Esophagus muscularis mucosa (tissue), 4 donors: ENCODE data around the gene SULT1A2. TPM values are rescaled to one million over a fixed set of nuclear protein-coding genes. Genes with fewer than 3 reads are reported as not detected.
"Not testable (repeated sequence)": the region's sequence is repeated elsewhere in the genome, so short reads cannot be mapped to it uniquely, and the experiment has no call there.

Experiments used
- DNase-seq: peaks from one replicate; pipeline ENCODE4 v3.0.0-alpha.2; 2017; ENCODE audit errors: extremely low spot score
- H3K27ac ChIP-seq, 4 donors: fragments of 200-600 bp; sonication (generic); replicated peaks in 1 of 4; 1 replicate in 3 of 4; 2 replicates in 1 of 4; pipeline ENCODE4 v1.5.1; 2016 to 2019; ENCODE audit warnings: mild to moderate bottlenecking in 1 of 4
- H3K27me3 ChIP-seq, 4 donors: fragments of 200-600 bp; sonication (generic); one replicate each; pipeline versions ENCODE4 v1.5.1 to v1.6.0; 2016 to 2019
- H3K36me3 ChIP-seq, 4 donors: fragments of 200-600 bp; sonication (generic); one replicate each; pipeline ENCODE4 v1.5.1; 2016 to 2019
- H3K4me1 ChIP-seq, 4 donors: fragments of 200-600 bp; sonication (generic); one replicate each; pipeline ENCODE4 v1.5.1; 2016 to 2019
- H3K4me3 ChIP-seq, 4 donors: fragments of 200-600 bp; sonication (generic); 1 replicate in 2 of 4; 2 replicates in 2 of 4; pipeline ENCODE4 v1.5.1; 2016 to 2019; ENCODE audit warnings: mild to moderate bottlenecking in 4 of 4, moderate library complexity in 1 of 4
- H3K9me3 ChIP-seq, 4 donors: fragments of 200-600 bp; sonication (generic); 1 replicate in 3 of 4; 2 replicates in 1 of 4; pipeline ENCODE4 v1.5.1; 2016 to 2019
- CTCF ChIP-seq, 3 experiments: fragments of 200-600 bp in 2 of 3; fragments of 450-650 bp in 1 of 3; sonication (generic) in 2 of 3; IDR thresholded peaks; one replicate each; pipeline ENCODE4 v1.5.1; 2017 to 2019; ENCODE audit warnings: antibody characterized with exemption in 3 of 3, mild to moderate bottlenecking in 2 of 3, moderate library complexity in 1 of 3
- EP300 ChIP-seq: sonication (generic); formaldehyde crosslinking; IDR thresholded peaks from one replicate; pipeline ENCODE4 v1.6.1; 2017; ENCODE audit warnings: antibody characterized with exemption
- POLR2A ChIP-seq: fragments of 450-650 bp; IDR thresholded peaks from one replicate; pipeline ENCODE4 v1.6.1; 2017; ENCODE audit warnings: antibody characterized with exemption, moderate library complexity, mild to moderate bottlenecking, low read depth
- POLR2AphosphoS5 ChIP-seq, 2 donors: sonication (generic); formaldehyde crosslinking; IDR thresholded peaks; one replicate each; pipeline ENCODE4 v1.6.1; 2017; ENCODE audit warnings: antibody characterized with exemption in 2 of 2
- WGBS: methylation state at CpG from one replicate; pipeline ENCODE4 v1.1.5; 2018; 5-methylcytosine and 5-hydroxymethylcytosine counted together
- intact Hi-C: fragments of 100-400 bp; cut with DNase I; formaldehyde crosslinking; loops from one replicate; pipeline ENCODE4 v1.15.1; 2023
- total RNA-seq, 4 donors: library from RNA; depleted of rRNA; stranded (reverse); fragments of >200 nt; gene quantifications; one replicate each; pipeline versions ENCODE4 v1.1.0 to v1.2.1, GENCODE V29; 2016

The SULT1A2 gene
- total RNA-seq, 4 donors from 2014 or later: 0.97 to 1.8 (median 1.3) TPM; not detected in 1

- no peak overlapping the region for H3K27ac ChIP-seq
- peaks cover 0 to 23% (median 8%) of the 10 kb centered on the region in 4 donors for H3K36me3 ChIP-seq
- peaks cover 18 to 23% (median 19%) of the 10 kb centered on the region in 4 donors for H3K4me1 ChIP-seq
- H3K4me3 ChIP-seq: no peak overlapping the region
- peaks cover 0 to 5% (median 0%) of the 10 kb centered on the region in 4 donors for H3K27me3 ChIP-seq
- no peak for TF ChIP-seq CTCF (IDR thresholded peaks at IDR 0.05)
- TF ChIP-seq POLR2AphosphoS5 (IDR thresholded peaks at IDR 0.05): no peak
- TF ChIP-seq EP300: no peak
- TF ChIP-seq POLR2A: no peak
- H3K9me3 ChIP-seq: no peaks in the 10 kb centered on the region
- DNase-seq: no peak
- intact Hi-C loops: no loop called here
- 79% methylated on average over 15 of the region's 16 CpGs for WGBS
Observed at GRCh38 chr16:28606291-28607115, 9.7 kb upstream of the SULT1A2 start.

- 76% methylated on average over 7 of the region's 8 CpGs for WGBS
- H3K9me3 ChIP-seq: no peaks in the 10 kb centered on the region
- peaks cover 0 to 8% (median 0%) of the 10 kb centered on the region in 4 donors for H3K27me3 ChIP-seq
- H3K27ac ChIP-seq: no peak overlapping the region
- no peak overlapping the region for H3K4me3 ChIP-seq
- no peak for TF ChIP-seq POLR2A
- TF ChIP-seq EP300: no peak
- TF ChIP-seq POLR2AphosphoS5 (IDR thresholded peaks at IDR 0.05): no peak
- no peak for TF ChIP-seq CTCF (IDR thresholded peaks at IDR 0.05)
- no peak for DNase-seq
- intact Hi-C loops: no loop called here
- H3K36me3 ChIP-seq: peaks cover 0 to 23% (median 8%) of the 10 kb centered on the region in 4 donors
- peaks cover 2 to 6% (median 3%) of the 10 kb centered on the region in 4 donors for H3K4me1 ChIP-seq
Observed at GRCh38 chr16:28604186-28604565, 7.3 kb upstream of the SULT1A2 start.

- WGBS: 80% methylated on average over 11 of the region's 11 CpGs
- intact Hi-C loops: no loop called here
- H3K4me3 ChIP-seq: no peak overlapping the region
- no peak for TF ChIP-seq POLR2A
- peaks cover 0 to 8% (median 0%) of the 10 kb centered on the region in 4 donors for H3K27me3 ChIP-seq
- H3K36me3 ChIP-seq: peaks cover 0 to 23% (median 8%) of the 10 kb centered on the region in 4 donors
- DNase-seq: no peak
- peaks cover 0 to 3% (median 0%) of the 10 kb centered on the region in 4 donors for H3K4me1 ChIP-seq
- H3K27ac ChIP-seq: no peak overlapping the region
- H3K9me3 ChIP-seq: no peaks in the 10 kb centered on the region
Observed at GRCh38 chr16:28603381-28604185, 6.7 kb upstream of the SULT1A2 start.

- 64% methylated on average over 5 of the region's 6 CpGs for WGBS
- no peak overlapping the region for H3K27ac ChIP-seq
- no peak overlapping the region for H3K4me3 ChIP-seq
- peaks cover 0 to 15% (median 2%) of the 10 kb centered on the region in 4 donors for H3K27me3 ChIP-seq
- DNase-seq: no peak
- H3K4me1 ChIP-seq: peaks cover 0 to 6% (median under 1%) of the 10 kb centered on the region in 4 donors
- peaks cover 0 to 23% (median 8%) of the 10 kb centered on the region in 4 donors for H3K36me3 ChIP-seq
- TF ChIP-seq CTCF (IDR thresholded peaks at IDR 0.05): no peak
- TF ChIP-seq EP300: no peak
- no peak for TF ChIP-seq POLR2AphosphoS5 (IDR thresholded peaks at IDR 0.05)
- TF ChIP-seq POLR2A: no peak
- intact Hi-C loops: no loop called here
- no peaks in the 10 kb centered on the region for H3K9me3 ChIP-seq
Observed at GRCh38 chr16:28602529-28602928, 5.7 kb upstream of the SULT1A2 start.

GRCh38 chr16:28602062-28602461 lies 5.2 kb upstream of the SULT1A2 start:
- Histone ChIP-seq H3K4me1 (peaks cover 0 to 10% (median 4%) of the 10 kb centered on the region in 4 donors), H3K27me3 (peaks cover 0 to 19% (median 3%) of the 10 kb centered on the region in 4 donors), H3K36me3 (peaks cover 0 to 23% (median 7%) of the 10 kb centered on the region in 4 donors)
- DNase-seq, H3K9me3 ChIP-seq, H3K27ac ChIP-seq, H3K4me3 ChIP-seq, intact Hi-C loops: not testable (repeated sequence)
- no CpG with 5 or more reads among the region's 10 CpGs for WGBS

GRCh38 chr16:28601589-28601988 lies 4.7 kb upstream of the SULT1A2 start:
- H3K27ac ChIP-seq, H3K4me3 ChIP-seq, H3K9me3 ChIP-seq, DNase-seq, intact Hi-C loops: not testable (repeated sequence)
- Histone ChIP-seq H3K36me3 (peaks cover 0 to 19% (median 3%) of the 10 kb centered on the region in 4 donors), H3K4me1 (peaks cover 1 to 15% (median 9%) of the 10 kb centered on the region in 4 donors), H3K27me3 (peaks cover 0 to 19% (median 3%) of the 10 kb centered on the region in 4 donors)
- WGBS: 88% methylated on average over 11 of the region's 13 CpGs

GRCh38 chr16:28600965-28601364 lies 4.1 kb upstream of the SULT1A2 start:
- H3K27ac ChIP-seq, H3K9me3 ChIP-seq, intact Hi-C loops, H3K4me3 ChIP-seq, DNase-seq: not testable (repeated sequence)
- WGBS: 55% methylated on average over 11 of the region's 20 CpGs
- H3K27me3 ChIP-seq: peaks cover 0 to 19% (median 3%) of the 10 kb centered on the region in 4 donors
- H3K4me1 ChIP-seq: peaks cover 5 to 16% (median 13%) of the 10 kb centered on the region in 4 donors
- peaks cover 0 to 13% (median 0%) of the 10 kb centered on the region in 4 donors for H3K36me3 ChIP-seq
